ENCODE results near the gene WDR64.

DNA sequence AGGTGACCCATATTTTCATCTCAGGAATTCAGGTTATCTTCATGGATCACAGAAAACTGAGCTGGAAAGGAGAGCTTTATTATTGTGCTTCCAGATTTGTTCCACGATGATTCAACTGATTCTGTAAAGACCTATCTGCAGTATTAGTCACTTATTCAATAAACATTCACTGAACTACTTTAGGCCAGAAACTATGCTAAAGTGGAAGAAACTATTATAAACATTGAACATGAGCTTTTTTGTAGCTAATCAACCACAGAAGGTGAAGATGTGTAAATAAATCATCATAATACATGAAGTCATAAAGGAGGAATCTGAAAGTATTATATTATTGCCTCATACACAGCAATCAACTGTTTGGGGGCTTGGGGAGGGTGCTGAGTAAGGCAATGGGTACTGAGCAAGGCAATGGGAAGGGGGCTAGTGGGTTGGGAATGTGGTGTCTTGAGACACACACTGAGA lies 165.3 kb downstream of the WDR64 start:
- TF ChIP-seq, protein P1, sequence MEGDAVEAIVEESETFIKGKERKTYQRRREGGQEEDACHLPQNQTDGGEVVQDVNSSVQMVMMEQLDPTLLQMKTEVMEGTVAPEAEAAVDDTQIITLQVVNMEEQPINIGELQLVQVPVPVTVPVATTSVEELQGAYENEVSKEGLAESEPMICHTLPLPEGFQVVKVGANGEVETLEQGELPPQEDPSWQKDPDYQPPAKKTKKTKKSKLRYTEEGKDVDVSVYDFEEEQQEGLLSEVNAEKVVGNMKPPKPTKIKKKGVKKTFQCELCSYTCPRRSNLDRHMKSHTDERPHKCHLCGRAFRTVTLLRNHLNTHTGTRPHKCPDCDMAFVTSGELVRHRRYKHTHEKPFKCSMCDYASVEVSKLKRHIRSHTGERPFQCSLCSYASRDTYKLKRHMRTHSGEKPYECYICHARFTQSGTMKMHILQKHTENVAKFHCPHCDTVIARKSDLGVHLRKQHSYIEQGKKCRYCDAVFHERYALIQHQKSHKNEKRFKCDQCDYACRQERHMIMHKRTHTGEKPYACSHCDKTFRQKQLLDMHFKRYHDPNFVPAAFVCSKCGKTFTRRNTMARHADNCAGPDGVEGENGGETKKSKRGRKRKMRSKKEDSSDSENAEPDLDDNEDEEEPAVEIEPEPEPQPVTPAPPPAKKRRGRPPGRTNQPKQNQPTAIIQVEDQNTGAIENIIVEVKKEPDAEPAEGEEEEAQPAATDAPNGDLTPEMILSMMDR (optimal IDR thresholded peaks at IDR 0.05 in 1 of 3, IDR thresholded peaks at IDR 0.05 in 1 of 3, conservative IDR thresholded peaks at IDR 0.05 in 1 of 3; ENCODE audit: extremely low read depth in 1 of 3, insufficient read depth in 2 of 3, low read length in 3 of 3) = no peak
- no peak for TF ChIP-seq EZH2 (IDR thresholded peaks at IDR 0.05; ENCODE audit: low read length)
